KOPT-K1 (cell line): Measurements from ENCODE around the gene PTP4A2.

Experiments used
- H3K27ac ChIP-seq: fragments of 200-600 bp; sonication (generic); 2 replicates; pipeline ENCODE4 v1.5.1; 2016; ENCODE audit warnings: antibody characterized with exemption, mild to moderate bottlenecking, low read depth, low read length; ENCODE audit not compliant: poor library complexity, severe bottlenecking
- H3K36me3 ChIP-seq: fragments of 200-600 bp; sonication (generic); 2 replicates; pipeline ENCODE4 v1.5.1; 2017; ENCODE audit warnings: antibody characterized with exemption, mild to moderate bottlenecking, low read length, moderate library complexity; ENCODE audit not compliant: insufficient read depth
- H3K9me3 ChIP-seq: fragments of 200-600 bp; sonication (generic); 2 replicates; pipeline ENCODE4 v1.5.1; 2017; ENCODE audit warnings: antibody characterized with exemption, low read length, mild to moderate bottlenecking; ENCODE audit not compliant: insufficient read depth, poor library complexity, severe bottlenecking

Gene PTP4A2

GRCh38 chr1:31938184-31938975 lies at the start of gene PTP4A2:
Gene PTP4A2, minus strand, starts transcription at chr1:31938368. Its CDS starts 19,303 bp downstream, at chr1:31919065.
- Histone ChIP-seq H3K27ac (peak within 1 kb of the TSS; percentile 99), H3K36me3 (peaks cover 22% of the 10 kb centered on the region), H3K9me3 (no peaks in the 10 kb centered on the region)

- Histone ChIP-seq H3K27ac (peak overlapping the region; percentile 83), H3K9me3 (no peaks in the 10 kb centered on the region), H3K36me3 (no peaks in the 10 kb centered on the region)
These were observed 49.0 kb upstream of the PTP4A2 start for GRCh38 chr1:31987135-31987619.

DNA sequence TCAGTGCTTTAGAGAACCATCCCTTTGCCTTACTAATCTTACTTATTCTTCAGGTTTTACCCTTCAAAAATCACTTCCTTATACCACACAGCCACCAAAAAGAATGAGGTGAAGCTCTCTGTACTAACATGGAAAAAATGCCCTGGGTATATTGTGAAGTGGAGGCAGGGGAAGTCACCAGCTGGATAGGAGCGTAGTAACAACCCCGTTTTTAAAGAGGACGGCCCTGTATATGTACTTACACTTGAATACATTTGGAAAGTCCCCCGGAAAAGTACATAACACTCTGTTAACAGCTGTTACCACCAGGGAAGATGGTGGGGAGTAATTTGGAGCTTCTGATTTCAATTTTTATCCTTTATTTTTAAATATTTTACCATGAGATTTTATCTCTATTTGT lies 47.3 kb upstream of the PTP4A2 start:
- Histone ChIP-seq H3K36me3 (no peaks in the 10 kb centered on the region), H3K27ac (peak overlapping the region; percentile 83), H3K9me3 (no peaks in the 10 kb centered on the region)

DNA sequence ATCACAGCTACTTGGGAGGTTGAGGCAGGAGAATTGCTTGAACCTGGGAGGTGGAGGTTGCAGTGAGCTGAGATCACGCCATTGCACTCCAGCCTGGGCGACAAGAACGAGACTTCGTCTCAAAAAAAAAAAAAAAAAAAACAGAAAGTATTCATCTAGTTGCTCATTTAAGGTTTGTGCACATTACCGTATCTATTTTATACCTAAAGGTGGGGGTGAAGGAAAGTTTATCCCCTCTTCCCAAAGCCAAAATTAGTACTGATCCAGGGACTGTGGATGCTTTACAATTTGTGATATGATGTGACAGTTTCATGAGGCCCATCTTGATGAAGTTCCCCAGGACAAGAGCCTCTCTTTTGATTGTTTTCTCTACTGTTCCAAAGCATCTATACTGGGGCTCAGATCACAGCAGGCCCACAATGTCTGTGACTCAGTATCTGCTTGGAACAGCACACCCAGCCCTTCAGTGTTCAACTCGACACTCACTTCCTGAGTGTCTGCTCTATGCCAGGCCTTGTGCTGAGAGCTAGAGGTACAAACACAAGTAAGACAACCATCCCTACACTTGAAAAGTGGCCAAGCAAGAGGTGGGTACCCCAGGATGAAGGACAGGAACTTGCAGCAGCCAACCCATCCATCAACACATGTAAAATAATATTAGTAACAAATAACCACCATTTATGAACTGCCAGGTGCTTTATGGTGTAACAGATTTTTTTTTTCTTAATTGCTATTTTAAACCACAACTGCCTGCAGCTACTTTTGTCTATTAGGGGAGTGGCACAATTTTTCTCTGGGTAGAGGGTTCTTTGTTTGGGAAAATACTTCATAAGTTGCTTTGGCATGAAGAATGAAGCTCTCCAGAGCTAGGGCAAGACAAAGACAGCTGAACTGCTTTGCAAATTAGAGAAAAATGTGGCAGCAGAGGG lies 46.5 kb upstream of the PTP4A2 start:
- no peaks in the 10 kb centered on the region for H3K36me3 ChIP-seq
- H3K9me3 ChIP-seq = no peaks in the 10 kb centered on the region
- H3K27ac ChIP-seq = peak overlapping the region; percentile 83

DNA sequence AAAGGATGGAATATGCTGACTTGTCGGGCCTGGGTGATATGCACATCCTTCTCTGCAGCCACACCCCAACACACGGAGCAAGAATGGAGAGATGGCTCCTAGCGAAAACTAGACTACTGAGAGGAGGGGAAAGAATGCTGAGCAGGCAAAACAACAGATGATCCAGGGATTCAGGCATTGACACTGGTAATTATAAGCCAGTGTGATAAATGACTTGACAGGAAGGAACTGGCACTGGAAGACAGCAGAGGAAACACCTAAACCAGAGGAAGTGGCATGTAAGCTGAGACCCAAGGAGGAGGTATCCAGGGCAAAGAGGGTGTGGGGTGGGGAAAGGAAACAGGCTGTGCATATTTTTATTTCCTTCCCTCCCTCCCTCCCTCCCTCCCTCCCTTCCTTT lies 43.8 kb upstream of the PTP4A2 start:
- Histone ChIP-seq H3K9me3 (no peaks in the 10 kb centered on the region), H3K36me3 (no peaks in the 10 kb centered on the region), H3K27ac (peak overlapping the region; percentile 72)

GRCh38 chr1:31981456-31981839 lies 43.3 kb upstream of the PTP4A2 start:
- H3K36me3 ChIP-seq = no peaks in the 10 kb centered on the region
- peak overlapping the region; percentile 72 for H3K27ac ChIP-seq
- H3K9me3 ChIP-seq = no peaks in the 10 kb centered on the region

GRCh38 chr1:31980835-31981455 lies 42.8 kb upstream of the PTP4A2 start:
- no peaks in the 10 kb centered on the region for H3K9me3 ChIP-seq
- H3K27ac ChIP-seq = peak overlapping the region; percentile 72
- no peaks in the 10 kb centered on the region for H3K36me3 ChIP-seq

DNA sequence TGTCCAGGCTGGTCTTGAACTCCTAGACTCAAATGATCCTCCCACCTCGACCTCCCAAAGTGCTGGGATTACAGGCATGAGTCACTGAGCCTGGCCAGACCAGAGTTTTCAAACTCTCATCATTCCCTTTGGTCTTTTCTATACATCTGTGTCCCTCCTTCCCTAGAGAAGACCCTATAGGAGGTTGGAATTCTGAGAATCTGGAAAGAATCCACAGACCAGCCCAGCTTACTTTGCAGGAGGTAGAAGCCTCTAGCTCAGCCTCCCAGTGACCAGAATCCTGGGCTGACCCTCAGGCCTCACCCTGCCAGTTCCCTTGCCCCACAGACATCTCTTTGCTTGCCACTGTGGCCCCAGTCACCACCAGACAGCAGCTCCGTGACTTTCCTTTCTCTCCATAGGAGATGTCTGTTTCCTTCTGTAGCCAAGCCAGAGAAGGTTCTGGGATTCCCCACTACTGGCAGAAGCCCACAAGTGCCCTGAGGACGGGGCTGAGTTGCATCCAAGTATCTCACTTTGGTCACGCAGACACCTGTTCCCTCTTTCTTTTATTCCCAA lies 40.8 kb upstream of the PTP4A2 start:
- Histone ChIP-seq H3K36me3 (no peaks in the 10 kb centered on the region), H3K27ac (no peak overlapping the region), H3K9me3 (no peaks in the 10 kb centered on the region)

- Histone ChIP-seq H3K9me3 (no peaks in the 10 kb centered on the region), H3K36me3 (no peaks in the 10 kb centered on the region), H3K27ac (no peak overlapping the region)
These were observed 39.4 kb upstream of the PTP4A2 start for GRCh38 chr1:31977385-31978131.

DNA sequence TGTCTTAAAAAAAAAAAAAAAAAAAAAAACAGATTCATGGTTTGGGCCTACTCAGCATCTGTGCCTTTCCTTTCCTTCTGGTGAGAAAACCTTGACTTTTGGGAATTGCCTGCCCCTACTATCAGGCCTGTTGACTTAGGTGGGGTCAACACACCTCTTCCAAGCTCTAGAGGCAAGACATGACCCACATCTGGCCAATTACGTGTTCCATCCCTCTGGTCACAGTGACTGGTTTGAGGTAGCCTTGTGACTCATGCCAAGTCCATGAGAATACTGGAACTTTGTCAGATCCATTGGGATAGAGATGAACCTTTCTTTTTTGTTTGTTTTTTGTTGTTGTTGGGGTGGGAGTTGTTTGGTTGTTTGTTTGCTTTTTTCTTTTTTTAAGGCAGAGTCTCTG lies 38.2 kb upstream of the PTP4A2 start:
- no peaks in the 10 kb centered on the region for H3K9me3 ChIP-seq
- no peaks in the 10 kb centered on the region for H3K36me3 ChIP-seq
- no peak overlapping the region for H3K27ac ChIP-seq

GRCh38 chr1:31970873-31971272 lies 32.7 kb upstream of the PTP4A2 start:
- Histone ChIP-seq H3K27ac (no peak overlapping the region), H3K36me3 (no peaks in the 10 kb centered on the region), H3K9me3 (no peaks in the 10 kb centered on the region)

- H3K27ac ChIP-seq = peak overlapping the region; percentile 92
- no peaks in the 10 kb centered on the region for H3K9me3 ChIP-seq
These were observed 23.4 kb upstream of the PTP4A2 start for GRCh38 chr1:31961536-31961935.

GRCh38 chr1:31959521-31960340 lies 21.6 kb upstream of the PTP4A2 start:
- no peaks in the 10 kb centered on the region for H3K36me3 ChIP-seq

More at GRCh38 chr1:31961536-31961935, 23.4 kb upstream of the PTP4A2 start:
- H3K36me3 ChIP-seq = no peaks in the 10 kb centered on the region

More at GRCh38 chr1:31959521-31960340, 21.6 kb upstream of the PTP4A2 start:
- peak overlapping the region; percentile 92 for H3K27ac ChIP-seq
- no peaks in the 10 kb centered on the region for H3K9me3 ChIP-seq
